Measurements from ENCODE around the gene LASP1. TPM values are rescaled to one million over a fixed set of nuclear protein-coding genes. Genes with fewer than 3 reads are reported as not detected.

Gene LASP1
- total and polyA plus RNA-seq, 2 experiments from 2014 or later, result 48.7 to 173 TPM

- TF ChIP-seq, protein P1, sequence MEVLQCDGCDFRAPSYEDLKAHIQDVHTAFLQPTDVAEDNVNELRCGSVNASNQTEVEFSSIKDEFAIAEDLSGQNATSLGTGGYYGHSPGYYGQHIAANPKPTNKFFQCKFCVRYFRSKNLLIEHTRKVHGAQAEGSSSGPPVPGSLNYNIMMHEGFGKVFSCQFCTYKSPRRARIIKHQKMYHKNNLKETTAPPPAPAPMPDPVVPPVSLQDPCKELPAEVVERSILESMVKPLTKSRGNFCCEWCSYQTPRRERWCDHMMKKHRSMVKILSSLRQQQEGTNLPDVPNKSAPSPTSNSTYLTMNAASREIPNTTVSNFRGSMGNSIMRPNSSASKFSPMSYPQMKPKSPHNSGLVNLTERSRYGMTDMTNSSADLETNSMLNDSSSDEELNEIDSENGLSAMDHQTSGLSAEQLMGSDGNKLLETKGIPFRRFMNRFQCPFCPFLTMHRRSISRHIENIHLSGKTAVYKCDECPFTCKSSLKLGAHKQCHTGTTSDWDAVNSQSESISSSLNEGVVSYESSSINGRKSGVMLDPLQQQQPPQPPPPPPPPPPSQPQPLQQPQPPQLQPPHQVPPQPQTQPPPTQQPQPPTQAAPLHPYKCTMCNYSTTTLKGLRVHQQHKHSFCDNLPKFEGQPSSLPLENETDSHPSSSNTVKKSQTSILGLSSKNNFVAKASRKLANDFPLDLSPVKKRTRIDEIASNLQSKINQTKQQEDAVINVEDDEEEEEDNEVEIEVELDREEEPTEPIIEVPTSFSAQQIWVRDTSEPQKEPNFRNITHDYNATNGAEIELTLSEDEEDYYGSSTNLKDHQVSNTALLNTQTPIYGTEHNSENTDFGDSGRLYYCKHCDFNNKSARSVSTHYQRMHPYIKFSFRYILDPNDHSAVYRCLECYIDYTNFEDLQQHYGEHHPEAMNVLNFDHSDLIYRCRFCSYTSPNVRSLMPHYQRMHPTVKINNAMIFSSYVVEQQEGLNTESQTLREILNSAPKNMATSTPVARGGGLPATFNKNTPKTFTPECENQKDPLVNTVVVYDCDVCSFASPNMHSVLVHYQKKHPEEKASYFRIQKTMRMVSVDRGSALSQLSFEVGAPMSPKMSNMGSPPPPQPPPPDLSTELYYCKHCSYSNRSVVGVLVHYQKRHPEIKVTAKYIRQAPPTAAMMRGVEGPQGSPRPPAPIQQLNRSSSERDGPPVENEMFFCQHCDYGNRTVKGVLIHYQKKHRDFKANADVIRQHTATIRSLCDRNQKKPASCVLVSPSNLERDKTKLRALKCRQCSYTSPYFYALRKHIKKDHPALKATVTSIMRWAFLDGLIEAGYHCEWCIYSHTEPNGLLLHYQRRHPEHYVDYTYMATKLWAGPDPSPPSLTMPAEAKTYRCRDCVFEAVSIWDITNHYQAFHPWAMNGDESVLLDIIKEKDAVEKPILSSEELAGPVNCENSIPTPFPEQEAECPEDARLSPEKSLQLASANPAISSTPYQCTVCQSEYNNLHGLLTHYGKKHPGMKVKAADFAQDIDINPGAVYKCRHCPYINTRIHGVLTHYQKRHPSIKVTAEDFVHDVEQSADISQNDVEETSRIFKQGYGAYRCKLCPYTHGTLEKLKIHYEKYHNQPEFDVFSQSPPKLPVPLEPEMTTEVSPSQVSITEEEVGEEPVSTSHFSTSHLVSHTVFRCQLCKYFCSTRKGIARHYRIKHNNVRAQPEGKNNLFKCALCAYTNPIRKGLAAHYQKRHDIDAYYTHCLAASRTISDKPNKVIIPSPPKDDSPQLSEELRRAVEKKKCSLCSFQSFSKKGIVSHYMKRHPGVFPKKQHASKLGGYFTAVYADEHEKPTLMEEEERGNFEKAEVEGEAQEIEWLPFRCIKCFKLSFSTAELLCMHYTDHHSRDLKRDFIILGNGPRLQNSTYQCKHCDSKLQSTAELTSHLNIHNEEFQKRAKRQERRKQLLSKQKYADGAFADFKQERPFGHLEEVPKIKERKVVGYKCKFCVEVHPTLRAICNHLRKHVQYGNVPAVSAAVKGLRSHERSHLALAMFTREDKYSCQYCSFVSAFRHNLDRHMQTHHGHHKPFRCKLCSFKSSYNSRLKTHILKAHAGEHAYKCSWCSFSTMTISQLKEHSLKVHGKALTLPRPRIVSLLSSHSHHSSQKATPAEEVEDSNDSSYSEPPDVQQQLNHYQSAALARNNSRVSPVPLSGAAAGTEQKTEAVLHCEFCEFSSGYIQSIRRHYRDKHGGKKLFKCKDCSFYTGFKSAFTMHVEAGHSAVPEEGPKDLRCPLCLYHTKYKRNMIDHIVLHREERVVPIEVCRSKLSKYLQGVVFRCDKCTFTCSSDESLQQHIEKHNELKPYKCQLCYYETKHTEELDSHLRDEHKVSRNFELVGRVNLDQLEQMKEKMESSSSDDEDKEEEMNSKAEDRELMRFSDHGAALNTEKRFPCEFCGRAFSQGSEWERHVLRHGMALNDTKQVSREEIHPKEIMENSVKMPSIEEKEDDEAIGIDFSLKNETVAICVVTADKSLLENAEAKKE (CRISPR knock-in tag; IDR thresholded peaks at IDR 0.05), result no peak
- TF ChIP-seq POLR2AphosphoS5 (IDR thresholded peaks at IDR 0.05; ENCODE audit: low read depth) (no peak), STAT1 (IDR thresholded peaks at IDR 0.05; ENCODE audit: unreplicated experiment) (no peak), JUNB (IDR thresholded peaks at IDR 0.05; ENCODE audit: unreplicated experiment) (no peak), ZNF114 (CRISPR knock-in tag; IDR thresholded peaks at IDR 0.05) (no peak), NANOG (IDR thresholded peaks at IDR 0.05; ENCODE audit: borderline replicate concordance) (no peak)
These were observed 90.5 kb downstream of the LASP1 start (continued) for GRCh38 chr17:38960402-38960801.

DNA sequence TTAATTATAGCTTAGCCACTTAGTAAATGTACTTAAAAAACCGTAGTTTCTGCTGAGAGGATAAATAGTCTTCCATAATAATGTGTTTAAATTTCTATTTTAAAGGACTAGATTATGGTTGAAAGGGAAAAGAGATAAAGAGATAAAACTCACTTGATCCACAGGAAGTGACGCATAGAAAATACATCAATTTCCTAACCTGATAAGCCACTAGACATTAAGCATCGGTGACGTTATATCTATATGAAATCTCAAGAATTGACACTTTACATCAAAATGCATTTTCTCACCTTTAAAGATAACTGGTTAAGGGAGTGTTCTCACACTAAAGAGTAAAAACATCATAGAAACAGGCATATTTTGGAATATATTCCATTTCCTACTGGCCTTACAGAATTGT lies 91.6 kb downstream of the LASP1 start:
- no peaks in the 10 kb centered on the region for H3K4me1 Mint-ChIP-seq
- H3K9me3 Mint-ChIP-seq, result no peaks in the 10 kb centered on the region
- no peaks in the 10 kb centered on the region for H3K27me3 Mint-ChIP-seq (ENCODE audit: insufficient read depth, low read depth, poor library complexity)
- Histone ChIP-seq H3K4me2 (no peak overlapping the region), H3K36me3 (ENCODE audit: insufficient read depth) (no peaks in the 10 kb centered on the region), H3K9me2 (ENCODE audit: insufficient read depth) (no peaks in the 10 kb centered on the region), H3K27me3 (ENCODE audit: insufficient read depth) (no peaks in the 10 kb centered on the region), H4K20me1 (replicated peaks; ENCODE audit: insufficient read depth) (no peaks in the 10 kb centered on the region), H3K27ac (ENCODE audit: low read depth) (no peak overlapping the region), H3F3A (replicated peaks; ENCODE audit: low read depth) (no peaks in the 10 kb centered on the region), H3K4me1 (ENCODE audit: insufficient read depth) (0 out of 2 replicates have a peak, but pooled peaks cover under 1% of the 10 kb centered on the region), H3K4me3 (no peak overlapping the region), H2AFZ (no peak overlapping the region), H3K79me2 (replicated peaks; ENCODE audit: insufficient read depth) (no peaks in the 10 kb centered on the region)
- no peaks in the 10 kb centered on the region for H3K36me3 Mint-ChIP-seq (ENCODE audit: low read depth)
- no peak for ATAC-seq
- H3K27ac Mint-ChIP-seq, result no peak overlapping the region
- no peak overlapping the region for H3K4me3 Mint-ChIP-seq
- no peak for DNase-seq (ENCODE audit: low spot score)
- no peak for TF ChIP-seq EZH2 (IDR thresholded peaks at IDR 0.05; ENCODE audit: low read depth, unreplicated experiment)
- TF ChIP-seq NANOG (IDR thresholded peaks at IDR 0.05; ENCODE audit: borderline replicate concordance), result no peak

All from GM23338 (cell line).